Testis (tissue), 3 donors: ENCODE measurements around the gene SLC2A10. TPM values are rescaled to one million over a fixed set of nuclear protein-coding genes. Genes with fewer than 3 reads are reported as not detected.

ENCODE experiments used
- DNase-seq: peaks from one replicate; pipeline ENCODE4 v3.0.0-alpha.2; 2019
- H3K27ac ChIP-seq, 2 donors: fragments of 200-600 bp; sonication (generic); one replicate each; pipeline ENCODE4 v1.5.1; 2019
- H3K27me3 ChIP-seq: fragments of 200-600 bp; sonication (generic); one replicate; pipeline ENCODE4 v1.5.1; 2019
- H3K36me3 ChIP-seq: fragments of 200-600 bp; sonication (generic); one replicate; pipeline ENCODE4 v1.5.1; 2017; ENCODE audit warnings: low read depth; ENCODE audit errors: missing control alignments
- H3K4me1 ChIP-seq: fragments of 200-600 bp; sonication (generic); one replicate; pipeline ENCODE4 v1.5.1; 2019
- H3K4me3 ChIP-seq, 2 donors: fragments of 200-600 bp; sonication (generic); one replicate each; pipeline ENCODE4 v1.5.1; 2017 to 2019
- H3K9me3 ChIP-seq: fragments of 200-600 bp; sonication (generic); one replicate; pipeline ENCODE4 v1.5.1; 2017
- CTCF ChIP-seq, 3 experiments: fragments of 450-650 bp in 2 of 3; fragments of 200-600 bp in 1 of 3; sonication (generic) in 1 of 3; IDR thresholded peaks; one replicate each; pipeline ENCODE4 v1.5.1; 2016 to 2019; ENCODE audit warnings: antibody characterized with exemption in 3 of 3, mild to moderate bottlenecking in 2 of 3, moderate library complexity in 1 of 3
- POLR2A ChIP-seq: fragments of 450-650 bp; IDR thresholded peaks from one replicate; pipeline ENCODE4 v1.6.1; 2017; ENCODE audit warnings: antibody characterized with exemption, mild to moderate bottlenecking, moderate library complexity
- WGBS, 2 donors: methylation state at CpG; one replicate each; pipeline ENCODE4 v1.1.5; 2018; 5-methylcytosine and 5-hydroxymethylcytosine counted together
- intact Hi-C: fragments of 100-400 bp; cut with DNase I; formaldehyde crosslinking; loops from one replicate; pipeline ENCODE4 v1.15.1; 2023; ENCODE audit warnings: low total_unique reads
- polyA plus RNA-seq: library from polyadenylated mRNA; stranded (reverse); fragments of 350-450 nt; fragmentation: Illumina TruSeq; extraction: RNeasy Lipid Tissue Mini Kit (QIAGEN cat#74804); gene quantifications from one replicate; pipeline ENCODE4 v1.2.3, GENCODE V29; 2014; ENCODE audit warnings: low read depth, low replicate concordance; ENCODE audit not compliant: insufficient read depth
- total RNA-seq, 2 donors: library from RNA; depleted of rRNA; stranded (reverse); fragments of >200 nt; gene quantifications; one replicate each; pipeline ENCODE4 v1.2.3, GENCODE V29; 2016

The SLC2A10 gene
- total and polyA plus RNA-seq, 3 donors from 2014 or later, result 4.8 to 12.2 (median 12.0) TPM

- no peak for DNase-seq
- WGBS, 2 donors, result 95 to 97% methylated on average over 7 to 9 of the region's 9 CpGs
- intact Hi-C loops, result no loop called here
- Histone ChIP-seq H3K4me1 (no peaks in the 10 kb centered on the region), H3K27ac (no peak overlapping the region), H3K4me3 (no peak overlapping the region), H3K36me3 (no peaks in the 10 kb centered on the region), H3K27me3 (no peaks in the 10 kb centered on the region), H3K9me3 (no peaks in the 10 kb centered on the region)
- no peak for TF ChIP-seq CTCF (IDR thresholded peaks at IDR 0.05)
- TF ChIP-seq POLR2A, result no peak
Observed at GRCh38 chr20:46761566-46761965, 52.1 kb downstream of the SLC2A10 start.

GRCh38 chr20:46764068-46764467 is 54.6 kb downstream of the SLC2A10 start:
- H3K4me3 ChIP-seq, result no peak overlapping the region
- intact Hi-C loops, result no loop called here
- DNase-seq, result no peak
- H3K9me3 ChIP-seq, result no peaks in the 10 kb centered on the region
- TF ChIP-seq CTCF (IDR thresholded peaks at IDR 0.05) (no peak), POLR2A (no peak)
- H3K36me3 ChIP-seq, result no peaks in the 10 kb centered on the region
- WGBS, 2 donors, result 90 to 100% methylated on average over 4 of the region's 4 CpGs
- no peaks in the 10 kb centered on the region for H3K27me3 ChIP-seq
- no peak overlapping the region for H3K27ac ChIP-seq
- no peaks in the 10 kb centered on the region for H3K4me1 ChIP-seq

- Histone ChIP-seq H3K27me3 (no peaks in the 10 kb centered on the region), H3K36me3 (no peaks in the 10 kb centered on the region), H3K4me1 (no peaks in the 10 kb centered on the region), H3K4me3 (no peak overlapping the region), H3K27ac (no peak overlapping the region), H3K9me3 (no peaks in the 10 kb centered on the region)
- no peak for TF ChIP-seq CTCF (IDR thresholded peaks at IDR 0.05)
- TF ChIP-seq POLR2A, result no peak
- 68 to 73% methylated on average over 13 of the region's 13 CpGs for WGBS, 2 donors
- intact Hi-C loops, result no loop called here
- no peak for DNase-seq
Observed at GRCh38 chr20:46765506-46766120, 56.2 kb downstream of the SLC2A10 start.

- peak; percentile 29 to 59 (median 52) for TF ChIP-seq CTCF (IDR thresholded peaks at IDR 0.05)
- TF ChIP-seq POLR2A, result no peak
- 69 to 77% methylated on average over 4 of the region's 4 CpGs for WGBS, 2 donors
- no peaks in the 10 kb centered on the region for H3K27me3 ChIP-seq
- intact Hi-C loops, result no loop called here
- H3K4me1 ChIP-seq, result no peaks in the 10 kb centered on the region
- no peaks in the 10 kb centered on the region for H3K9me3 ChIP-seq
- DNase-seq, result peak; percentile 56
- no peaks in the 10 kb centered on the region for H3K36me3 ChIP-seq
- H3K27ac ChIP-seq, result no peak overlapping the region
- H3K4me3 ChIP-seq, result no peak overlapping the region
Observed at GRCh38 chr20:46767127-46767761, 57.8 kb downstream of the SLC2A10 start.
